Neural progenitor cell (in vitro differentiated cells): ENCODE data around the gene NEGR1. TPM values are rescaled to one million over a fixed set of nuclear protein-coding genes. Genes with fewer than 3 reads are reported as not detected.

ENCODE experiments used
- DNase-seq: peaks from one replicate; pipeline ENCODE4 v3.0.0-alpha.2; 2016; ENCODE audit warnings: low spot score
- H2AFZ ChIP-seq: fragments of 200-600 bp; sonication (generic); replicated peaks from 2 replicates; pipeline ENCODE4 v1.6.1; 2016; ENCODE audit warnings: antibody characterized with exemption
- H3F3A ChIP-seq: fragments of 200-600 bp; sonication (generic); 2 replicates; pipeline ENCODE4 v1.6.1; 2016; ENCODE audit warnings: antibody characterized with exemption, low read depth
- H3K27ac ChIP-seq: fragments of 200-600 bp; sonication (generic); 2 replicates; pipeline ENCODE4 v1.5.1; 2016; ENCODE audit warnings: mild to moderate bottlenecking
- H3K27me3 ChIP-seq: fragments of 200-600 bp; sonication (generic); 2 replicates; pipeline ENCODE4 v1.6.1; 2016; ENCODE audit warnings: mild to moderate bottlenecking, moderate library complexity
- H3K36me3 ChIP-seq: fragments of 200-600 bp; sonication (generic); 2 replicates; pipeline ENCODE4 v1.5.1; 2016
- H3K4me1 ChIP-seq: fragments of 200-600 bp; sonication (generic); 2 replicates; pipeline ENCODE4 v1.6.1; 2016; ENCODE audit warnings: mixed run types
- H3K4me2 ChIP-seq: fragments of 200-600 bp; sonication (generic); 2 replicates; pipeline ENCODE4 v1.6.1; 2016
- H3K4me3 ChIP-seq: fragments of 200-600 bp; sonication (generic); 2 replicates; pipeline ENCODE4 v1.5.1; 2016
- H3K79me2 ChIP-seq: fragments of 200-600 bp; sonication (generic); 2 replicates; pipeline ENCODE4 v1.6.1; 2016; ENCODE audit warnings: low read depth
- H3K9ac ChIP-seq: fragments of 200-600 bp; sonication (generic); 2 replicates; pipeline ENCODE4 v1.6.1; 2016
- H3K9me3 ChIP-seq: fragments of 200-600 bp; sonication (generic); 2 replicates; pipeline ENCODE4 v1.5.1; 2016; ENCODE audit warnings: low read depth
- H4K20me1 ChIP-seq: fragments of 200-600 bp; sonication (generic); 2 replicates; pipeline ENCODE4 v1.6.1; 2016; ENCODE audit warnings: low read depth
- H3K27ac Mint-ChIP-seq: 3 replicates; pipeline ENCODE4 v1.8.0; 2021; ENCODE audit warnings: mixed read lengths
- H3K27me3 Mint-ChIP-seq: 2 replicates; pipeline ENCODE4 v1.8.0; 2022; ENCODE audit warnings: low read depth, mild to moderate bottlenecking, inconsistent platforms, moderate library complexity, mixed read lengths; ENCODE audit not compliant: insufficient read depth
- H3K36me3 Mint-ChIP-seq: 3 replicates; pipeline ENCODE4 v1.8.0; 2021; ENCODE audit warnings: mixed read lengths
- H3K4me1 Mint-ChIP-seq: 3 replicates; pipeline ENCODE4 v1.8.0; 2021; ENCODE audit warnings: mixed read lengths
- H3K4me3 Mint-ChIP-seq: 3 replicates; pipeline ENCODE4 v1.8.0; 2021; ENCODE audit warnings: mild to moderate bottlenecking, moderate library complexity, mixed read lengths
- H3K9me3 Mint-ChIP-seq: 3 replicates; pipeline ENCODE4 v1.8.0; 2020; ENCODE audit warnings: mixed read lengths
- CTCF ChIP-seq: fragments of 200-600 bp; sonication (generic); IDR thresholded peaks from 2 replicates; pipeline ENCODE4 v1.5.1; 2017; ENCODE audit warnings: antibody characterized with exemption, mild to moderate bottlenecking
- EZH2 ChIP-seq: fragments of 200-600 bp; sonication (generic); IDR thresholded peaks from 2 replicates; pipeline ENCODE4 v1.6.1; 2017; ENCODE audit warnings: antibody characterized with exemption, mild to moderate bottlenecking, moderate library complexity
- EZH2phosphoT487 ChIP-seq: fragments of 200-600 bp; sonication (generic); IDR thresholded peaks from 2 replicates; pipeline ENCODE4 v1.6.1; 2017; ENCODE audit warnings: antibody characterized with exemption
- total RNA-seq: library from RNA; depleted of rRNA; stranded (reverse); fragments of >200 nt; gene quantifications from 2 replicates; pipeline ENCODE4 v1.2.3, GENCODE V29; 2015; ENCODE audit warnings: low replicate concordance

Gene NEGR1
- total RNA-seq, 1 donor from 2014 or later: 0.62 TPM

GRCh38 chr1:71473331-71473730, 809.0 kb downstream of the NEGR1 start:
- Histone ChIP-seq H3K27me3 (no peaks in the 10 kb centered on the region), H4K20me1 (no peaks in the 10 kb centered on the region), H3K9ac (no peak overlapping the region), H3K4me3 (no peak overlapping the region), H3K36me3 (no peaks in the 10 kb centered on the region), H3F3A (no peaks in the 10 kb centered on the region), H3K9me3 (no peaks in the 10 kb centered on the region), H3K27ac (no peak overlapping the region), H3K4me2 (no peak overlapping the region), H2AFZ (no peak overlapping the region), H3K79me2 (no peaks in the 10 kb centered on the region), H3K4me1 (no peaks in the 10 kb centered on the region)
- TF ChIP-seq CTCF: no peak
- TF ChIP-seq EZH2phosphoT487: no peak
- no peak for TF ChIP-seq EZH2
- no peaks in the 10 kb centered on the region for H3K36me3 Mint-ChIP-seq
- H3K27me3 Mint-ChIP-seq: no peaks in the 10 kb centered on the region
- no peaks in the 10 kb centered on the region for H3K4me1 Mint-ChIP-seq
- no peak for DNase-seq
- no peaks in the 10 kb centered on the region for H3K9me3 Mint-ChIP-seq
- no peak overlapping the region for H3K4me3 Mint-ChIP-seq
- no peak overlapping the region for H3K27ac Mint-ChIP-seq

GRCh38 chr1:71465093-71465492, 817.2 kb downstream of the NEGR1 start:
- Histone ChIP-seq H3K79me2 (no peaks in the 10 kb centered on the region), H3K4me1 (peaks cover 5% of the 10 kb centered on the region), H3K27ac (no peak overlapping the region), H3K36me3 (no peaks in the 10 kb centered on the region), H3K4me2 (no peak overlapping the region), H3K9ac (no peak overlapping the region), H4K20me1 (no peaks in the 10 kb centered on the region), H3K27me3 (no peaks in the 10 kb centered on the region), H2AFZ (no peak overlapping the region), H3K4me3 (no peak overlapping the region), H3K9me3 (no peaks in the 10 kb centered on the region), H3F3A (no peaks in the 10 kb centered on the region)
- H3K27ac Mint-ChIP-seq: no peak overlapping the region
- H3K9me3 Mint-ChIP-seq: no peaks in the 10 kb centered on the region
- no peaks in the 10 kb centered on the region for H3K4me1 Mint-ChIP-seq
- no peak for TF ChIP-seq EZH2
- TF ChIP-seq CTCF: no peak
- no peak for TF ChIP-seq EZH2phosphoT487
- no peak for DNase-seq
- no peaks in the 10 kb centered on the region for H3K27me3 Mint-ChIP-seq
- H3K4me3 Mint-ChIP-seq: no peak overlapping the region
- no peaks in the 10 kb centered on the region for H3K36me3 Mint-ChIP-seq

DNA sequence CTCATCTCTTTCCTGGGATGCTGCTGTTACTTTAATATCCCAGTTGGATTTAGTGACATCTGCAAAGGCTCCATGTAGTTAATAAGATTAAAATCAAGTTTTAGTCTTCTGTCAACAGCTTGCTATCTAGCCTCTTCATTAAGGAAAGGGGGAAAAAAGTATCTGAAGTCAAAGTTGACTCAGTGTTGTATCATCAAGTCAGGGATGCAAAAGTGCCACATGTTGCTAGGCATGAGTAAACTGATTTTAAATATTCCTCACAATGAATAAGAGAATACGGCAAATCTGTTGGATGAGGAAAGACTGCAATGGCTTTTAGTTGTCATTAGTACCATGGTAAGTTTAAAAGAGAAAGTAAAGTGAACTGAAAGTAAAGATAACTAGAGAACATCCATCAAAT, 818.3 kb downstream of the NEGR1 start:
- no peak for DNase-seq
- Mint-ChIP-seq H3K9me3 (no peaks in the 10 kb centered on the region), H3K4me3 (no peak overlapping the region), H3K36me3 (no peaks in the 10 kb centered on the region), H3K27me3 (no peaks in the 10 kb centered on the region), H3K27ac (no peak overlapping the region), H3K4me1 (no peaks in the 10 kb centered on the region)
- Histone ChIP-seq H3K4me1 (peaks cover 5% of the 10 kb centered on the region), H3K27me3 (no peaks in the 10 kb centered on the region), H4K20me1 (no peaks in the 10 kb centered on the region), H3K79me2 (no peaks in the 10 kb centered on the region), H3K36me3 (no peaks in the 10 kb centered on the region), H3K4me2 (no peak overlapping the region), H3F3A (no peaks in the 10 kb centered on the region), H3K9ac (no peak overlapping the region), H3K27ac (no peak overlapping the region), H3K9me3 (no peaks in the 10 kb centered on the region), H3K4me3 (no peak overlapping the region), H2AFZ (no peak overlapping the region)
- TF ChIP-seq EZH2phosphoT487: no peak
- TF ChIP-seq CTCF: no peak
- no peak for TF ChIP-seq EZH2
